GM12892 (cell line): Measurements from ENCODE around the gene LRRFIP2.
A peak's percentile ranks its signal among the peaks of the same experiment; 100 is the strongest.
"Not testable (repeated sequence)": the region's sequence is repeated elsewhere in the genome, so short reads cannot be mapped to it uniquely, and the experiment has no call there.

Experiments
- DNase-seq: peaks from one replicate; pipeline ENCODE4 v3.0.0; 2011; ENCODE audit not compliant: insufficient read length
- FAIRE-seq: peaks from 2 replicates; lab custom pipeline; 2011; peaks lifted over from hg19 to GRCh38; lab: Jason Lieb, UNC
- POLR2A ChIP-seq: IDR thresholded peaks from 2 replicates; pipeline ENCODE4 v1.6.1; 2011; ENCODE audit warnings: low read depth, low read length, control low read depth
- POLR2AphosphoS5 ChIP-seq: IDR thresholded peaks from 2 replicates; pipeline ENCODE4 v1.6.1; 2011; ENCODE audit warnings: low read depth, low read length, control low read depth
- TAF1 ChIP-seq: IDR thresholded peaks from 2 replicates; pipeline ENCODE4 v1.6.1; 2011; ENCODE audit warnings: low read depth, mild to moderate bottlenecking, control low read depth, low read length, borderline replicate concordance

Gene LRRFIP2

GRCh38 chr3:37072892-37073291, 101.5 kb downstream of the LRRFIP2 start:
- FAIRE-seq (no peak), DNase-seq (no peak)
- TF ChIP-seq POLR2A: no peak

GRCh38 chr3:37071921-37072320, 102.5 kb downstream of the LRRFIP2 start:
- no peak for FAIRE-seq
- TF ChIP-seq POLR2AphosphoS5 (no peak), POLR2A (no peak), TAF1 (no peak)
- no peak for DNase-seq

GRCh38 chr3:37068031-37068430, 106.4 kb downstream of the LRRFIP2 start:
- TF ChIP-seq TAF1 (no peak), POLR2AphosphoS5 (no peak), POLR2A (no peak)
- DNase-seq: no peak
- FAIRE-seq: no peak

GRCh38 chr3:37067577-37067976, 106.8 kb downstream of the LRRFIP2 start:
- FAIRE-seq (no peak), DNase-seq (no peak)
- no peak for TF ChIP-seq POLR2AphosphoS5
- TF ChIP-seq POLR2A: no peak
- no peak for TF ChIP-seq TAF1

GRCh38 chr3:37064747-37065146, 109.6 kb downstream of the LRRFIP2 start:
- TF ChIP-seq POLR2AphosphoS5 (no peak), TAF1 (no peak), POLR2A (no peak)
- DNase-seq (no peak), FAIRE-seq (no peak)

GRCh38 chr3:37058117-37058516, 116.3 kb downstream of the LRRFIP2 start:
- FAIRE-seq (no peak), DNase-seq (no peak)
- TF ChIP-seq POLR2A: no peak
- no peak for TF ChIP-seq TAF1
- no peak for TF ChIP-seq POLR2AphosphoS5

GRCh38 chr3:37056826-37057225, 117.6 kb downstream of the LRRFIP2 start:
- TF ChIP-seq POLR2AphosphoS5 (no peak), TAF1 (no peak), POLR2A (no peak)
- no peak for FAIRE-seq
- no peak for DNase-seq

- not testable (repeated sequence) for FAIRE-seq, DNase-seq
Measured at GRCh38 chr3:37055077-37055476, 119.3 kb downstream of the LRRFIP2 start.

- TF ChIP-seq POLR2AphosphoS5: no peak
- no peak for TF ChIP-seq POLR2A
- TF ChIP-seq TAF1: no peak
- FAIRE-seq: no peak
- DNase-seq: peak; percentile 2
Measured at GRCh38 chr3:37054370-37054769, 120.0 kb downstream of the LRRFIP2 start.

GRCh38 chr3:37053753-37054152, 120.6 kb downstream of the LRRFIP2 start:
- FAIRE-seq (no peak), DNase-seq (no peak)
- no peak for TF ChIP-seq POLR2AphosphoS5
- TF ChIP-seq TAF1: no peak
- TF ChIP-seq POLR2A: no peak

GRCh38 chr3:37053337-37053736, 121.0 kb downstream of the LRRFIP2 start:
- FAIRE-seq (no peak), DNase-seq (no peak)
- TF ChIP-seq POLR2A (no peak), POLR2AphosphoS5 (no peak), TAF1 (no peak)

- FAIRE-seq (no peak), DNase-seq (no peak)
- no peak for TF ChIP-seq POLR2A
- no peak for TF ChIP-seq POLR2AphosphoS5
- TF ChIP-seq TAF1: no peak
Measured at GRCh38 chr3:37052860-37053259, 121.5 kb downstream of the LRRFIP2 start.

GRCh38 chr3:37050282-37050681, 124.1 kb downstream of the LRRFIP2 start:
- FAIRE-seq (no peak), DNase-seq (no peak)
- no peak for TF ChIP-seq POLR2AphosphoS5

GRCh38 chr3:37042712-37043111, 131.7 kb downstream of the LRRFIP2 start:
- FAIRE-seq, DNase-seq: not testable (repeated sequence)
